Glutamatergic neuron (in vitro differentiated cells): ENCODE data around the gene NDST1. TPM values are rescaled to one million over a fixed set of nuclear protein-coding genes. Genes with fewer than 3 reads are reported as not detected.

Source experiments
- DNase-seq: peaks from one replicate; pipeline ENCODE4 v3.0.0; 2022
- H3K27ac Mint-ChIP-seq: one replicate; pipeline ENCODE4 v1.8.0; 2020; ENCODE audit warnings: mild to moderate bottlenecking, mixed read lengths, inconsistent platforms; ENCODE audit not compliant: unreplicated experiment
- H3K27me3 Mint-ChIP-seq: one replicate; pipeline ENCODE4 v1.8.0; 2020; ENCODE audit warnings: mild to moderate bottlenecking, moderate library complexity, mixed read lengths, inconsistent platforms; ENCODE audit not compliant: unreplicated experiment
- H3K36me3 Mint-ChIP-seq: one replicate; pipeline ENCODE4 v1.8.0; 2020; ENCODE audit warnings: mild to moderate bottlenecking, mixed read lengths, inconsistent platforms; ENCODE audit not compliant: unreplicated experiment
- H3K4me1 Mint-ChIP-seq: one replicate; pipeline ENCODE4 v1.8.0; 2020; ENCODE audit warnings: mild to moderate bottlenecking, low read depth, mixed read lengths, inconsistent platforms; ENCODE audit not compliant: unreplicated experiment
- H3K4me3 Mint-ChIP-seq: one replicate; pipeline ENCODE4 v1.8.0; 2020; ENCODE audit warnings: mild to moderate bottlenecking, mixed read lengths, inconsistent platforms; ENCODE audit not compliant: unreplicated experiment
- H3K9me3 Mint-ChIP-seq: one replicate; pipeline ENCODE4 v1.8.0; 2020; ENCODE audit warnings: mild to moderate bottlenecking, moderate library complexity, mixed read lengths, inconsistent platforms; ENCODE audit not compliant: unreplicated experiment
- total RNA-seq: library from RNA; stranded (reverse); fragmentation: NEBNext Ultra II Directional; extraction: Animal tissue kit (Norgen Biotek cat#: 25700); gene quantifications from one replicate; pipeline ENCODE4 v1.2.1, GENCODE V29; 2021; ENCODE audit not compliant: unreplicated experiment
- TF ChIP-seq, protein P1 (sequence below): fragments of 200-600 bp; sonication (generic); IDR thresholded peaks from one replicate; pipeline ENCODE4 v1.5.0; 2021; ENCODE audit not compliant: partially characterized antibody, unreplicated experiment

The NDST1 gene
- total RNA-seq, 1 donor from 2014 or later, result 160 TPM

DNA sequence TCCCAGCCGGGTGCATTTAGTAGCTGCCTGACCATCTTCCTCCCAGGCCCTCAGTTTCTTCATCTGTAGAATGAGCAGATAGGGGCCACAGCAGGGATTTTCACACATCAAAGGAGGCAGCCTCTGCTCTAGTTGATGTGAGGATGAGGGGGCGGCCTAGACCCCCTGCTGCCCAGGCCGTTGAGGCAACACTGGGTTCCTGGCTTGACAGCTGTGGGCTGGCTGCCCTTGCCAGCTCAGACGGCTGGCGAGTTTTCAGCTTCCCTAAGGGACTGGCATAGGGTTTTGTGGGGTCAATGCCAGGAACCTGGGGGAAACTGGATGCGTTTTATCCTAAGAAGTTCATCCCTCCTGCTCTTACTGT lies 49.6 kb downstream of the NDST1 start:
- H3K36me3 Mint-ChIP-seq, result no peaks in the 10 kb centered on the region
- no peak for DNase-seq
- no peak overlapping the region for H3K4me3 Mint-ChIP-seq
- H3K9me3 Mint-ChIP-seq, result peaks cover 2% of the 10 kb centered on the region
- no peak overlapping the region for H3K27ac Mint-ChIP-seq
- peaks cover 20% of the 10 kb centered on the region for H3K4me1 Mint-ChIP-seq
- TF ChIP-seq, protein P1, sequence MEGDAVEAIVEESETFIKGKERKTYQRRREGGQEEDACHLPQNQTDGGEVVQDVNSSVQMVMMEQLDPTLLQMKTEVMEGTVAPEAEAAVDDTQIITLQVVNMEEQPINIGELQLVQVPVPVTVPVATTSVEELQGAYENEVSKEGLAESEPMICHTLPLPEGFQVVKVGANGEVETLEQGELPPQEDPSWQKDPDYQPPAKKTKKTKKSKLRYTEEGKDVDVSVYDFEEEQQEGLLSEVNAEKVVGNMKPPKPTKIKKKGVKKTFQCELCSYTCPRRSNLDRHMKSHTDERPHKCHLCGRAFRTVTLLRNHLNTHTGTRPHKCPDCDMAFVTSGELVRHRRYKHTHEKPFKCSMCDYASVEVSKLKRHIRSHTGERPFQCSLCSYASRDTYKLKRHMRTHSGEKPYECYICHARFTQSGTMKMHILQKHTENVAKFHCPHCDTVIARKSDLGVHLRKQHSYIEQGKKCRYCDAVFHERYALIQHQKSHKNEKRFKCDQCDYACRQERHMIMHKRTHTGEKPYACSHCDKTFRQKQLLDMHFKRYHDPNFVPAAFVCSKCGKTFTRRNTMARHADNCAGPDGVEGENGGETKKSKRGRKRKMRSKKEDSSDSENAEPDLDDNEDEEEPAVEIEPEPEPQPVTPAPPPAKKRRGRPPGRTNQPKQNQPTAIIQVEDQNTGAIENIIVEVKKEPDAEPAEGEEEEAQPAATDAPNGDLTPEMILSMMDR, result no peak
- H3K27me3 Mint-ChIP-seq, result peaks cover 1% of the 10 kb centered on the region

DNA sequence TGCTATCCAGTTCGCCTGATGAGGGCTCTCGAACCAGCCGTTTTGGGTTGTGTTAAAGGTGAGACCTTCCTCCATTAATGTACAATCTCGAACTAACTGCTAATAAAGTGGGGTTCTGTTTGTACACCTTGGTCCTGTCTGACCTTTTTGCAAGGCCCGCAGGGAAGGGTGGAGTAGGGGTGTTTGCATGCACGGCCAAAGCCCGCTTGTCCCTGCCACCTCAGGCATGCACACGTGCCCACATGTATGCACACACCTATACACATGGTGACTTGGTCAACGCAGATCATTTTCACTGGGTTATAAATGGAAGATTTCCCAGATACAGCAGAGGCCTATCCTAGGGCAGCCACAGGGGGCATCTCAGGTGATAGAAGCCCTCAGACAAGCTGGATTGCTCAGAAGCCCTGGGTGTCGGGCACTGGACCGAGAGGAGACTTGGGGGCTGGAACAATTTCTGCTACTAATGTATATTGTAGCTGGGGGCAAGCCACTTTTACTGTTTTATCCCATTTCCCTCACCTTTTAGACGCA lies 50.2 kb downstream of the NDST1 start:
- no peaks in the 10 kb centered on the region for H3K36me3 Mint-ChIP-seq
- peaks cover 5% of the 10 kb centered on the region for H3K9me3 Mint-ChIP-seq
- TF ChIP-seq, protein P1, result no peak
- peaks cover 3% of the 10 kb centered on the region for H3K27me3 Mint-ChIP-seq
- H3K27ac Mint-ChIP-seq, result no peak overlapping the region
- peaks cover 20% of the 10 kb centered on the region for H3K4me1 Mint-ChIP-seq
- no peak overlapping the region for H3K4me3 Mint-ChIP-seq
- no peak for DNase-seq

DNA sequence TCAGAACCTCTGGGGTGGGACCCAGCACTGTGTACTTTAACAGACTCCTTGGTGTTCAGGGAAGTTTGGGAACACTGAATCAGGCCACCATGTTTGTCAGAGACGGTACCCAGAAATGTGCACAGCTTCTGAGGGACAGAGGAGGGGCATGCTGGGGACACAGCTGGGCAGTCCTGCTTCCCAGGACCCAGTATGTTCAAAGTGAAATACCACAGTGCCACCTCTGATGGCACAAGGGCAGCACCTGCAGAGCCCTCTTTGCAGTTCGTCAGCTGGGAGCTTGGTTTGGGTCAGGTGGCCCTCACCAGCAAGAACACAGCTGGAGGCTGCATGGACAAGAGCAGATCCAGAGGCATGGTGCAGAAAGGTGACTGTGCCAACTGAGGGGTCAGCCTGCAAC lies 51.2 kb downstream of the NDST1 start:
- no peaks in the 10 kb centered on the region for H3K36me3 Mint-ChIP-seq
- peak overlapping the region; percentile 38 for H3K27ac Mint-ChIP-seq
- no peak overlapping the region for H3K4me3 Mint-ChIP-seq
- peaks cover 20% of the 10 kb centered on the region for H3K4me1 Mint-ChIP-seq
- DNase-seq, result no peak
- peaks cover 5% of the 10 kb centered on the region for H3K9me3 Mint-ChIP-seq
- peaks cover 3% of the 10 kb centered on the region for H3K27me3 Mint-ChIP-seq
- TF ChIP-seq, protein P1, result no peak

DNA sequence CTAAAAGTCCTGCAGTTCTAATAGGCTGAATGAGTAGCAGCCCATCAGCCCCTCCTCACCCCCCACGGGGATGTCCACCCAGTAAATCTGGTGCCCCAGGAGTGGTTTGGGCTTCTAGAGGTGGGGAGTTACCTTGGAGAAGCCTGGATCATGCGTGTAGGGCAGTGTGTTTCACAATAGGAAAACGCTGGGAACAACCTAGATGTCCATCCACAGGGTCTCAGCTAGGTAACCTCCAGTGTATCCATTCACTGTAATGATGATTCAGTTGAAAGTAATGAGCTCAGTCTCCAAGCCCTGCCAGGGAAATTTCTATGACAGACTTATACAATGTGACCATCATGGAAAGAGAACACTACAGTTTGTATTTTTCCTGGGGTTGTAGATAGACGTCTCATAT lies 51.8 kb downstream of the NDST1 start:
- Mint-ChIP-seq H3K36me3 (no peaks in the 10 kb centered on the region), H3K27me3 (peaks cover 3% of the 10 kb centered on the region), H3K4me1 (peaks cover 20% of the 10 kb centered on the region), H3K27ac (peak overlapping the region; percentile 87), H3K4me3 (no peak overlapping the region), H3K9me3 (peaks cover 5% of the 10 kb centered on the region)
- TF ChIP-seq, protein P1, result no peak
- DNase-seq, result no peak

DNA sequence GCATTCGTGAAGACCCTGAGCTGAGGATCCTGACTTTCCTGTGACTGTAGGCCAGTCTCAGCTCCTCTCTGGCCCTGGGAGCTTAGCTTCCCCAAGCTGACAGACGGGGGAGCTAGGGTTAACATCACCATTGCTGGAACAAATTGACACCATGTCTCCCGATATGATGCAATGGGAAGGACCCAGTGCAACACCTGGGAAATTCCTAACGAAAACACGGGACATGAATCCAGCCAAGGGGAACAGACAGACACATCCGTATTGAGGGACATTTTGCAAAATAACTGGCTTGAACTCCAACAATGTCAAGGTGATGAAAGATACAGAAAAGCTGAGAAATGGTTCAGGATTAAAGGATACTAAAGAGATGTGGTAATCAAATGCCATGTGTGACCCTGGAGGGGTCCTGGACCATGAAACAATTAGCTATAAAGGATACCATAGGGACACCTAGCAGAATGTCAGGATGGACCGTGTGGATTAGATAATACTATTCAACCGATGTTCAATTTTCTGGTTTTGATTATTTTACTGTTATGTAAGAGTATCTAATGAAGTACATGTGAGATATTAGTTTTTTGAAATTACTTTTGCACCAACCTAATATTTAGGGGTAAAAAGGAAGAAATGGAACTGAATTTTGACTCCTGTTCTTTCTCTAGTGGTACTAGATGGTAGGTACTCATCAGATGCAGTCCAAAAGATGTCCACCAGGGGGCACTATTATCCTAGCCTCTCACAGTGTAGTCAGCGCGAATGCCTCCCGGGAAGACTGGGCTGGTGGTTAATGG lies 52.7 kb downstream of the NDST1 start:
- H3K9me3 Mint-ChIP-seq, result peaks cover 5% of the 10 kb centered on the region
- TF ChIP-seq, protein P1, result peak; percentile 95
- peaks cover 3% of the 10 kb centered on the region for H3K27me3 Mint-ChIP-seq
- H3K27ac Mint-ChIP-seq, result peak overlapping the region; percentile 87
- no peaks in the 10 kb centered on the region for H3K36me3 Mint-ChIP-seq
- peak; percentile 87 for DNase-seq
- no peak overlapping the region for H3K4me3 Mint-ChIP-seq
- H3K4me1 Mint-ChIP-seq, result peaks cover 20% of the 10 kb centered on the region
